Measurements from ENCODE around the gene ADGRL1. TPM values are rescaled to one million over a fixed set of nuclear protein-coding genes. Genes with fewer than 3 reads are reported as not detected.
A peak's percentile ranks its signal among the peaks of the same experiment; 100 is the strongest.
"Not testable (repeated sequence)": the region's sequence is repeated elsewhere in the genome, so short reads cannot be mapped to it uniquely, and the experiment has no call there.

The ADGRL1 gene
- total and polyA plus RNA-seq, 2 of the 8 experiments (the other 6 are each of a cell fraction or from before 2014, with no cell fraction given) = 95.6 to 112 TPM

- not testable (repeated sequence) for H2BK120ac ChIP-seq (replicated peaks; ENCODE audit: low read depth, low read length); H3K14ac ChIP-seq (ENCODE audit: insufficient read length); H3K4me3 ChIP-seq (ENCODE audit: extremely low read depth in 1 of 4, insufficient read depth in 2 of 4, low read depth in 3 of 4, low read length in 4 of 4); H2AK5ac ChIP-seq (ENCODE audit: low read depth, low read length); H3K18ac ChIP-seq (ENCODE audit: extremely low read depth, low read length); H2BK12ac ChIP-seq (ENCODE audit: low read depth, low read length); H3K23ac ChIP-seq (ENCODE audit: insufficient read length); H3K9me3 ChIP-seq (ENCODE audit: insufficient read depth in 2 of 2, low read depth in 1 of 2, low read length in 1 of 2); H4K8ac ChIP-seq (ENCODE audit: extremely low read depth, insufficient read depth, low read length); H2BK5ac ChIP-seq (ENCODE audit: low read depth, low read length); H2BK15ac ChIP-seq (ENCODE audit: low read length); H2BK20ac ChIP-seq (ENCODE audit: low read length); FAIRE-seq; H4K5ac ChIP-seq (ENCODE audit: insufficient read length, low read depth, low read length); H3K27me3 ChIP-seq (replicated peaks in 1 of 4; ENCODE audit: control insufficient read depth in 3 of 4, extremely low read depth in 1 of 4, insufficient read depth in 3 of 4, low read length in 3 of 4); H3K23me2 ChIP-seq (ENCODE audit: low read depth, low read length); H4K91ac ChIP-seq (replicated peaks; ENCODE audit: insufficient read length, low read length); H3K36me3 ChIP-seq (ENCODE audit: control insufficient read depth in 2 of 4, insufficient read depth in 4 of 4, low read length in 3 of 4); H3K4me2 ChIP-seq (ENCODE audit: insufficient read depth in 1 of 2, low read depth in 2 of 2, low read length in 2 of 2); H3K9ac ChIP-seq (replicated peaks in 1 of 4; ENCODE audit: extremely low read depth in 1 of 4, low read depth in 3 of 4, low read length in 3 of 4); H3K56ac ChIP-seq (replicated peaks; ENCODE audit: insufficient read length, low read depth, low read length); H2AFZ ChIP-seq (ENCODE audit: low read length); H3K4ac ChIP-seq (replicated peaks; ENCODE audit: insufficient read length, low read depth, low read length); H3K27ac ChIP-seq (ENCODE audit: low read depth, low read length)
- H3K79me1 ChIP-seq (ENCODE audit: low read depth, low read length) = peaks cover 12% of the 10 kb centered on the region
- DNase-seq (ENCODE audit: low read depth in 1 of 2, low spot score in 2 of 2) = peak in 1 of 2 experiments; percentile 80
- POLR2A ChIA-PET (ENCODE audit: partially characterized antibody) = interaction anchor here (0.6 kb wide), 1 partner anchor 215 kb away, joined by 3 read pairs; no protein-coding TSS in a partner anchor
- H4K20me1 ChIP-seq (replicated peaks in 1 of 2; ENCODE audit: control insufficient read depth in 1 of 2, insufficient read depth in 2 of 2, low read length in 2 of 2) = peaks cover 20 to 21% of the 10 kb centered on the region in 2 experiments
- TF ChIP-seq RAD21 (IDR thresholded peaks at IDR 0.05 in 1 of 2, conservative IDR thresholded peaks at IDR 0.05 in 1 of 2; ENCODE audit: low read depth in 2 of 2, low read length in 2 of 2) = peak; percentile 57 to 65
- peak; percentile 54 to 59 (median 57) for TF ChIP-seq CTCF (IDR thresholded peaks at IDR 0.05; ENCODE audit: control extremely low read depth in 1 of 3, insufficient read depth in 1 of 3, low read depth in 1 of 3, low read length in 3 of 3)
- H3K79me2 ChIP-seq (ENCODE audit: control insufficient read depth in 1 of 2, insufficient read depth in 2 of 2, low read length in 2 of 2) = peaks cover 41 to 99% of the 10 kb centered on the region in 2 experiments
- CTCF ChIA-PET (ENCODE audit: partially characterized antibody) = interaction anchor here (0.7 to 13.2 kb wide), 23 partner anchors 8 to 280 kb away, joined by 3 to 171 read pairs (median 5); no protein-coding TSS in a partner anchor
- peaks cover 0 to 24% (median 15%) of the 10 kb centered on the region in 4 experiments; a peak in 6 of 7 replicates for H3K4me1 ChIP-seq (replicated peaks in 1 of 4; ENCODE audit: control insufficient read depth in 3 of 4, insufficient read depth in 4 of 4, low read length in 3 of 4)
- WGBS, 2 experiments (ENCODE audit: extremely low coverage in 1 of 2, insufficient coverage in 1 of 2, insufficient read length in 1 of 2, insufficient replicate concordance in 2 of 2, low coverage in 1 of 2, low lambda C conversion rate in 2 of 2, missing lambda C conversion rate in 1 of 2) = 74% methylated on average over 22 of the region's 24 CpGs; no CpG with 5 or more reads in 1 of the 2 experiments
Observed at GRCh38 chr19:14200147-14200841, 5.7 kb downstream of the ADGRL1 start.
